ENCODE data around the gene ZNHIT2. TPM values are rescaled to one million over a fixed set of nuclear protein-coding genes. Genes with fewer than 3 reads are reported as not detected.

Gene ZNHIT2
- total RNA-seq, 6 experiments from 2014 or later, result 9.3 to 13.6 (median 11.1) TPM

DNA sequence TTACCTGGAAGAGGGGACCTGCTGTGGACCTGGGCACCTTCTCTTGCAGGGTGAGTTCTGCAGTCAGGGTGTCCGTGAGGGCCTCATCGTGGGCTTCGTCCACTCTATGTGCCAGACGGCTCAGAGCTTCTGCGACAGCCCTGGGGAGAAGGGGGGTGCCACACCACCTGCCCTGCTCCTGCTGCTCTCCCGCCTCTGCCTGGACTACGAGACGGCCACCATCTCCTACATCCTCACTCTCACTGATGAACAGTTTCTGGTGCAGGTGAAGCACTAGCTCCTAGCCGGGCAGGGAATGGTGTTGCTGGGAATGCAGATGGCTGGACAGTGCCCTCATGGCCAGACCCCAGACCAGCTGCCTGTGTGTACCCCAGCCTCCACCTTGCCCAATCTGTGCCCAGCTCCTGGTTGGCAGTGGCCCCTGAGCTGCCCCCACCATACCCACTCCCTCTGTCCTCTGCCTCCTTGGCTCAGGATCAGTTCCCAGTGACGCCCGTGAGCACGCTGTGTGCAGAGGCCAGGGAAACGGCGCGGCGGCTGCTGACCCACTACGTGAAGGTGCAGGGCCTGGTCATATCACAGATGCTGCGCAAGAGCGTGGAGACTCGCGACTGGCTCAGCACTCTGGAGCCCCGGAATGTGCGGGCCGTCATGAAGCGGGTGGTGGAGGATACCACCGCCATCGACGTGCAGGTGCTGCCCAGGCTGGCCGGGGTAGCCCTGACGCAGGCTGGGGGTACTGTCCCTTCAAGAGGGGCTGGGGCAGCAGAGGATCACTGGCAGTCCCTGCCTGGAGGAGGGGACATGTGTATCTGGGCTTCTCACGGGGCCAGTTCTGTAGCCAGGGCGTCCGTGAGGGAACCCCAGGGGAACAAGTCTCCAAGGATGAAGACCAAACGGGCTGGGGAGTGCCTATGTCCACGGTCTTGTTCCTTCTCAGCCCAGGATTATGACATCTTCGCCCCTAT lies 8.0 kb downstream of the ZNHIT2 start:
- Mint-ChIP-seq H3K36me3 (ENCODE audit: low read depth) (no peaks in the 10 kb centered on the region), H3K4me3 (no peak overlapping the region), H3K9me3 (no peaks in the 10 kb centered on the region), H3K27ac (no peak overlapping the region), H3K27me3 (ENCODE audit: insufficient read depth) (peaks cover 2% of the 10 kb centered on the region), H3K4me1 (ENCODE audit: low read depth) (peaks cover 20% of the 10 kb centered on the region)
- no peak for TF ChIP-seq CTCF (IDR thresholded peaks at IDR 0.05)
- DNase-seq, result no peak

DNA sequence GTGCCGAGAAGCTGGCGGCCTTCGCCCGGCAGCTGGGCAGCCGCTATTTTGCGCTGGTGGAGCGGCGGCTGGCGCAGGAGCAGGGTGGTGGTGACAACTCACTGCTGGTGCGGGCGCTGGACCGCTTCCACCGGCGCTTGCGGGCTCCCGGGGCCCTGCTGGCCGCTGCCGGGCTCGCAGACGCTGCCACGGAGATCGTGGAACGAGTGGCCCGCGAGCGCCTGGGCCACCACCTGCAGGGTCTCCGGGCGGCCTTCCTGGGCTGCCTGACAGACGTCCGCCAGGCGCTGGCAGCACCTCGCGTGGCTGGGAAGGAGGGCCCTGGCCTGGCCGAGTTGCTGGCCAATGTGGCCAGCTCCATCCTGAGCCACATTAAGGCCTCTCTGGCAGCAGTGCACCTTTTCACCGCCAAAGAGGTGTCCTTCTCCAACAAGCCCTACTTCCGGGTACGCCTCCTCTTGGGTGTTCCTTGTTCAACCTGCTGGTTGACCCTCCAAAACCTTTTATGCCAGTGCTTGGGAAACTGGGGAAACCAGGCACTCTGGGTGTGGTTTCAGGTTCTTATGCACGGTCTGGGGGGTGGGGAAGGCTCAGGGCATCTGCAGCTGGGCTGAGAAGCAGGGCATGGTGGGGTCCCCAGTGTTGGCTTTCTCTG lies 8.9 kb downstream of the ZNHIT2 start:
- DNase-seq, result no peak
- Mint-ChIP-seq H3K4me3 (no peak overlapping the region), H3K36me3 (ENCODE audit: low read depth) (no peaks in the 10 kb centered on the region), H3K4me1 (ENCODE audit: low read depth) (peaks cover 19% of the 10 kb centered on the region), H3K27ac (no peak overlapping the region), H3K27me3 (ENCODE audit: insufficient read depth) (no peaks in the 10 kb centered on the region; the same call in none of the 2 replicates), H3K9me3 (no peaks in the 10 kb centered on the region)
- no peak for TF ChIP-seq CTCF (IDR thresholded peaks at IDR 0.05)

GRCh38 chr11:65107751-65108468 lies 9.6 kb downstream of the ZNHIT2 start:
- Mint-ChIP-seq H3K36me3 (ENCODE audit: low read depth) (no peaks in the 10 kb centered on the region), H3K4me1 (ENCODE audit: low read depth) (peaks cover 13% of the 10 kb centered on the region), H3K9me3 (no peaks in the 10 kb centered on the region), H3K4me3 (no peak overlapping the region), H3K27me3 (ENCODE audit: insufficient read depth) (no peaks in the 10 kb centered on the region; the same call in none of the 2 replicates), H3K27ac (no peak overlapping the region)
- no peak for TF ChIP-seq CTCF (IDR thresholded peaks at IDR 0.05)
- no peak for DNase-seq

GRCh38 chr11:65107078-65107477 lies 10.4 kb downstream of the ZNHIT2 start:
- DNase-seq, result no peak
- Mint-ChIP-seq H3K4me1 (ENCODE audit: low read depth) (peaks cover 11% of the 10 kb centered on the region), H3K27me3 (ENCODE audit: insufficient read depth) (no peaks in the 10 kb centered on the region; the same call in none of the 2 replicates), H3K4me3 (no peak overlapping the region), H3K36me3 (ENCODE audit: low read depth) (no peaks in the 10 kb centered on the region), H3K9me3 (no peaks in the 10 kb centered on the region), H3K27ac (no peak overlapping the region)
- no peak for TF ChIP-seq CTCF (IDR thresholded peaks at IDR 0.05)

GRCh38 chr11:65104628-65105027 lies 12.9 kb downstream of the ZNHIT2 start:
- Mint-ChIP-seq H3K27me3 (ENCODE audit: insufficient read depth) (no peaks in the 10 kb centered on the region; the same call in 1 of the 2 replicates), H3K36me3 (ENCODE audit: low read depth) (no peaks in the 10 kb centered on the region)

More at GRCh38 chr11:65104628-65105027, 12.9 kb downstream of the ZNHIT2 start:
- Mint-ChIP-seq H3K27ac (no peak overlapping the region), H3K9me3 (no peaks in the 10 kb centered on the region), H3K4me3 (no peak overlapping the region), H3K4me1 (ENCODE audit: low read depth) (no peaks in the 10 kb centered on the region)
- TF ChIP-seq CTCF (IDR thresholded peaks at IDR 0.05), result no peak
- no peak for DNase-seq
